HG03060 (cell line): Measurements from ENCODE around the gene SRGAP2C.
A peak's percentile ranks its signal among the peaks of the same experiment; 100 is the strongest.
"Not testable (repeated sequence)": the region's sequence is repeated elsewhere in the genome, so short reads cannot be mapped to it uniquely, and the experiment has no call there.

Source experiments
- ATAC-seq: cut with Tn5 transposase; IDR thresholded peaks from one replicate; pipeline ENCODE4 v1.9.1; 2021; ENCODE audit warnings: low read depth, moderate number of reproducible peaks; ENCODE audit not compliant: unreplicated experiment

The SRGAP2C gene

DNA sequence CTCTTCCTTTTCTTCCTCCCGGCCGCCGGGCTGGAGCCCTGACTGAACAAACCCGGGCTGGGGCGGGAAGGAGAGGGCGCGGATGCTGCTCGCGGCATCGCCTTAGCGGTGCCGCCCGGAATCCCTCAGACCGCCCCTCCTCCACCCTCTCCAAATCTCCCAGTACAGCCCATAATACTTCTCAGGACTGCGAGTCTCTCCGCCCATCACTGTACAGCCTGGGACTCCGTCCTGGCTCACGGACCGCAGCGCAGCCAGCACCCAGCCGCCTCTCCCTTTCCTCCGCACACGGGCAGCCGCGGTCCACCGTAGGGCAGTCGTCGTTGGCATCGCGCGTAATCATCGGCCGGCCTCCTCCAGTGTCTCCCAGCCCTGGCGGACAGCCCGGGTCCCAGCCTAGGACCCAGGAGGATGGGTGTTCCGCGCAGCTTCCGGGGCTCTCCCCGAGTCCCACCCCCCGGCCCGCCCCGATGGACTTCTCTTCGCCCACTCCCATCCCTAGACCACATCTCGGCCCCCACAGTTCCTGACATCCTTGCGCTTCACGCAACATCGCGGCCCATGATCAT, 449 bp downstream of the SRGAP2C start:
- not testable (repeated sequence) for ATAC-seq

DNA sequence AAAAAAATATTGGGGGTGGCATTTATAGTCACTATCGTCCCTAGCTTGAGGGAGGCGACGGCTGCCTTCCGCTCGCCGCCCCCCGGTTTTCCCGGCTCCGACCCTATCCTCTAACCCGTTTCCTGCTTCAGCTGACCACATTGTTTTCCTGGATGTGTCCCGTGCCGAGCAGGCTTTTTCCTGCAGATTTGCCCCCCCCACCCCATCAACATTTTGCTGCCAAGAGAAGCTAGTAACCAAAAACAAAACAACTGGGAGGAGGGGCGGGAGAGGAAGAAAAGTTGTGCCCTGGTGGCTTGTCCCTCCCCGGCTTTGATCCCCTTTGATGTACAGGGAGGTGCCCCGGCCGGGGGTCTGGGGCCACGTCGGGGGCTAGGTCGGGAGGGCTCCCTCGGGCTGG, 1.4 kb downstream of the SRGAP2C start:
- ATAC-seq = not testable (repeated sequence)

DNA sequence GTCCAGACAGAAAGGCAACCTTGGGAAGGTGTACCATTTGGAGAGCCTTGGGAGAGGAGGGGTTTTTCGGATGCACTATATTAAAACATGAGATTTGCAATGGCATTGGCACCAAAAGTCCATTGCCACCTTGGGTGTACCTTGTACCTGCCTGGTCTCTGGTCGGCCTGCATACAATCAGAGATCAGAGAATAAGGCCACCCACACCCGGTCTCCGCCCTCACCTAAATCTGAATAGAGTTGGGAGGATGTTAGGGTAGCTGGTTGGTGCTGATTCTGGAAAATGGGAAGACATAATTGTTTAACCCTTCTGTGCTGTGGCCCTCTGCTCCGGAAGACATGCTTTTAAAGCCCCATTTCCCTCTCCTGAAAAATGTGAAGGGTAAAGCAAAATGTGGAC, 3.1 kb downstream of the SRGAP2C start:
- not testable (repeated sequence) for ATAC-seq

DNA sequence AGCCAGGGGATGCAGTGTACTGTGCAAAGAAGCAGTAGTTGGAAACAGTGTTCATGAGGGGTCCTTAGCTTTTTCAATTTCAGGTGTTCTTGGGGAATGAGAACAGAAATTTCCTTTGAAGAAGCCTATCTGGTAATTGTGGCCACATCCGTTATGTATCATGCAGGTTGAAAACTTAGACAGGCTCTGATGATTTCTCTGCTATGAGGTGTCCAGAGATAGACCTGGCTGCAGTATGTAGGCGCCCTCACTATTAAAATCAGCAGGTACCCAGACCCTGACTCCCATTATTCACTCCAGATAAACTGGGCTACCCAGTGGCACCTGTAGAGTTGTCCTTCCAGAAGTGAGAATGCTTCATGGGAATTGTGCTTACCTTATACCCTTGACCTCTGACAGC, 7.7 kb downstream of the SRGAP2C start:
- ATAC-seq = not testable (repeated sequence)

DNA sequence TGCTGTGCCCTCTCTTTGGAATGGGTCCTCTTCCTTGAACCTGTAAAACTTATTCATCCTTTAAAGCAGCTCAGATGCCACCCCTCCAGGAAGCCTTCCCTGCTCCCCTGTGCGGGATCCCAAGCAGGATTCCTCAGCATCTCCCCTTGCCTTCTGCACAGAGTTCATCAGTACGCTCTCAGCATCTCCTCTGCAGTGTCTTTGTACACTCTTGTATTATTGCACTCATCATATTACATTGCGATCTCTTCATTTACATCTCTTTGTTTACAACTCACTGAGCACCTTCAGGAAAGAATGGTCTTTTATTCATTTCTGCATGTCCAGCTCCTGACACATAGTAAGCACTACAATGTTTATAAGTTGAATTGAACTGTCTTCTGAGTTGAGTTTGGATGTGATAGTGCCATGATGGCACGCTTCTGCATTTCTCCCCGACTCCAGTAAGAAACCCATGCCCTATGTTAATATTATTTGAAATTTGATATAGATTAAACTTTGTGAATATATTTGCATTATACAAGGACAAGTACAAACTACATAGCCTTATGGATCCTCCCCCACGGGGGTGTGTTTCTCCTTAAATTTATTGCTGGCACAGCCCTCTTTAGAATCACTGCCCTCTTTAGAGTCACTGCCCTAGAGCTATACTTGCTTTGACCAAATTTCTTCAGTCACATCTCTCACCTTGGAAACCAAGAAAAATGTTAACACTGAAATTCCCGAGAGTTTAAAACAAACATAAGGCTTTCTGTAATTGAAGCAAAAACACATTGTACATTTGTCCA, 12.5 kb downstream of the SRGAP2C start:
- not testable (repeated sequence) for ATAC-seq

DNA sequence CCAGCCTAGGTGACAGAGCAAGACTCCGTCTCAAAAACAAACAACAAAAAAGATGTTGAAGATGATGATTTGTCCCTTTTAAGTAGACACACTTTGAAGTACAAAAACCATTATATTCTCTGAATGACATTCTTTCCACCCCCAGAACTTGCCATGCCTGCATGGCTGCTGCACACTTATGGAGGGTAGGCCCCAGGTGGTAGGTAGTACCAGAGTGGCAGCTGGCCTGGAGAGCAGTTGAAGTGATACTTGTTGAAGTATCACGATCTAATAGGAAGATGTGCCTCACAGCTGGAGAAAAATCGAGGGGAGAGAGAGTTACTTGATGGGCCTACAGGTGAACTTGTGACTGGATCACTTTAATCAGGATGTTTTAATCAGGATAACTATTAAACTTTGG, 15.0 kb downstream of the SRGAP2C start:
- ATAC-seq = not testable (repeated sequence)

DNA sequence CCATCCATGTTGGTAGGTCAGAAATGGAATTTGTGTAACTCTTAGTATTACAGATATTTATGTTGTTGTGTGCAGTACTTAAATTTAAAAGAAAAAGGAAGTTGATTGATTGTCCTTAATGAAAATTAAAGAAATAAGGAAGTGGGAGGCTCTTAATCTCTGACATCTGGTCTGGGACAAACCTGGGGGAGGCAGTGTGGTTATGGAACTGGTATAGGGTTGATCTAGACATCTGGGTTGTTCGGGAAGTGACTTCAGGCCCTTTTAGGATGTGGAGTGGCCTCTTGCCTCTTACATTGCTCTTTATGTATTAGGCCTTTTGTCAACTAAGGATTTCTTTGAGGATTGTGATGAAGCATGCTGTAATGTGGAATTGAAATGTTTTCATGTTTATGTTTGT, 15.5 kb downstream of the SRGAP2C start:
- not testable (repeated sequence) for ATAC-seq

DNA sequence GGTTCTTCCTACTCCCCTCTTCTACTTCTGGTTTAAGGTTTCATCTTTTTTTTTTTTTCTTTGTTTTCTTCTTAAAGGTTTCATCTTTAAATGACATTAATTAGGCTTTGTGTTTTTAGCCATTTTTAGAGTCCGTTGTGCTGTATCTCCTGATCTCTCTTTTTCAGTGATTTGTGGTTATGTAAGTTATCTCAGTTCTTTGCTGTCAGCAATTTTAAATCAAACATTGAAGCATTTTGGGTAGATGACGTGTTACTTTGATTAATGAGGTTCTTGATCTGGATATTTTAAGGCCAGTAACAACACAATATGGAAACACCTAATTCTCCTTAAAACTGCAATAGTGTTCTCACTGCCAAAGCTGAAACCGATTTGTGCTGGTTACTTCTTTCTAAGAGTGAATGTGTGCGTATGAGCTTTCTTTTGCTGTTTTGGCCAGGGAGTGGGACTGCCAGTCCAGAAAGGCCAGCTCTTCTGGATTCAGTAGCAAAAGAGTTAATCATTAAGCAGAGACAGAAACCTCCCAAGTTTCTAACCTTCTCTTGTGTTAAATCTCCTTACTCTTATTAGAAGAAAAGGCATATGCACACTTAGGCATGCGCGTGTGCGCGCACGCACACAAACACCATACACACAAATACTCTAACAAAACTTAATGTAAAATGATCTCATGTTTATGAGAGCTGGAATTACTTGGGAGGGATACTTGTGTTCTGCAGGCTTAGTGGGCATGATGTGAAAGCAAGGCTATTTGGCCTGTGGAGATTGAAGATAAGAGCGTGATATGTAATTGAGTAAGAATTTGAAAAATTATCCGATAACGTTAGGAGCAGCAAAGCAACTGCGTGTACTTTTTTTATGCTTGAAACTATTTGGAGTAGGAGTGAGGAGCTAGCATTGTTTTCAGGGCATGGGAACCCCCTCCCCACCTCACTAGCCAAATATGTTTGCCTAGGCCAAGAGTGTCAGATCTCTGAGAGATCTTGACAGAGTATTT, 16.5 kb downstream of the SRGAP2C start:
- not testable (repeated sequence) for ATAC-seq

DNA sequence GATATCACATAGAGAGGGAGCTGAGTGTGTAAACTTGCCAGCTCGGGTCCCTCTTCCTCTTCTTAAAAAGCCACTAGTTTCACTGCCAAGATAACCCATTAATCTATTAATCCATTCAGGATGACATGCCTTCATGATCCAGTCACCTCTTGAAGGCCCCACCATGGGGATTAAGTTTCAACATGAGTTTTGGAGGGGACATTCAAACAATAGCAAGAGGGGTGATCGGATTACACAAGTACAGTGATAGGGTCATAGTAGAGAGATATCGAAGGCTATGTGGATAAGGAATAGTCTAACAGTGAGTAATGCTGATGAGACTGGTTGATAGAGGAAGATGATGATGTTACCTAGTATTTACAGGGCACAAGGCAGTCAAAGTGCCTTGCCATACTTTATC, 18.2 kb downstream of the SRGAP2C start:
- ATAC-seq = not testable (repeated sequence)

DNA sequence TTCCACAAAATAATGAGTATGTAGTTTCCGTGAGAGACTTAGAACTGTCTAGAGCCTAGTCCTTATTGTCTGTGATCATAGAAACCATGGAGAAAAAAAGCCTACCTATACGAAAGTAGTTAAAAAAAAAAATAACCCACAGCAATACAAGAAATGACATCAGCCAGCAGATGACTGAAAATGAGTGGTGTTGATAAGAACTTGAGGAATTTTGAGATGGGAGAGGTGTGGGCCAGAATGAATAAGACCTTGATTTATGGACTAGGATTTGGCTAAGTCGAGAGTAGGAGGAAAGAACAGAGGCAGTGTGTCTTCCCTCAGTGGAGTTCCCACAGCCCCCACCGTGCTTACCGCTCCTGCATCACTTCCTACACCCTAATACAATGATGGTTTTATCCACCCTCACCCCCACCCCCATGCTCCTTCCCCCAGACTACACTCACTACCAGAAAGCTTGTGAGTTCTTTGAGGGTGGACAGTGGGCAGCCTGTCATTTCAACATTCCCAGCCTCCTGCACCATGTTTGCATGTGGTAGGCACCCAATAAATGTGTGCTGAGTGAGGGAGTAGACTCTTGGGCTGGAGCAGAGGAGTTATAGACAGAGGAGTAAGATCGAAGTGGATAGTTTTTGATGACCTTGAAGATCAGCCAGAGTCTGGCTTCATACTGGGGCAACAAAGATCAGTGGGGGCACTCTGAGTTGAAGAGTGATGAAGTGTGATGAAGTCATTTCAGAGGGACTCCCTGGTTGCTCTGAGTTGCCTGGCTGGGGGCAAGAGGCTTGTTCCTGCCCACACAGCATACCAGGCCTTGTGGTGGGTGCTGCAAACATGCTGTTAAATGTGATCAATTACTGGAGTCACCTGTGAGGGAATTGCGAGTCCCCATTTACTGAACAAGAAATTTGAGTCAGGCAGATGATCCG, 21.3 kb downstream of the SRGAP2C start:
- not testable (repeated sequence) for ATAC-seq

DNA sequence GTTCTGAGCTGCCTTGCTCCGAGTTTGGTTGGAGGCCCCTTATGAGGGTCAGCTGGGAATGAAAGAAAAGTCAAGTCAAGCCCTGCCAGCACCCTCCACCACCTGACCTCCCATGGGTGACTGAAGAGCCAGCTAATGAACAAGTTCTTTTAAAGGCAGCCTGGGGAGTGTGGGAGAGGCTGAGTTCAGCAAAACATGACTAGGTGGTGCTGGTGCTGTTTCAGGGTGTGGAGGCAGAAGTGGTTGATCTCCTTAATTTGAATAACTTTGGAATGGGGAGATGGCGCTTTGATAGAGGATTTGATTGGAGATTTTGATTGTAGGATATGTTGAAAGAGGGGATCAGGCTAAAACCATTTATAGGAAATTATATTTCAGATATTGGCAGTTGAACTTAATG, 22.6 kb downstream of the SRGAP2C start:
- ATAC-seq = not testable (repeated sequence)

DNA sequence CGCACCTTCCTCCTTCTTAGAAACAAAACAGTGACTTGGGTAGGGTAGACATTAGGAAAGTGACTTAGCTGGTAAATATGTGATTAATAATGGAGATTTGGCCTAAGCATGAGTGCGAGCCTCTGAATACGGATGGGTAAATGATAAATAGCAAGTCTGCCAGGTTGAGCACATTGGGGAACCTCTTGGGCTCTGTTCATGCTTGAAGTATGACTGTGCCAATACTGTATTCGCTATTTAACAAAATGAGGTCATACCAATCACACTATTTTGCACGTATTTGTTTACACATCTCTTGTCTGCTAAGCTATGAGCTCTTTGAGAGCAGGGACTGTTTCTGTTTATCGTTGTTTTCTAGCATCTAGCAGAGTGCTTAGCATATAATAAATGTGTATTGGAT, 23.6 kb downstream of the SRGAP2C start:
- not testable (repeated sequence) for ATAC-seq

DNA sequence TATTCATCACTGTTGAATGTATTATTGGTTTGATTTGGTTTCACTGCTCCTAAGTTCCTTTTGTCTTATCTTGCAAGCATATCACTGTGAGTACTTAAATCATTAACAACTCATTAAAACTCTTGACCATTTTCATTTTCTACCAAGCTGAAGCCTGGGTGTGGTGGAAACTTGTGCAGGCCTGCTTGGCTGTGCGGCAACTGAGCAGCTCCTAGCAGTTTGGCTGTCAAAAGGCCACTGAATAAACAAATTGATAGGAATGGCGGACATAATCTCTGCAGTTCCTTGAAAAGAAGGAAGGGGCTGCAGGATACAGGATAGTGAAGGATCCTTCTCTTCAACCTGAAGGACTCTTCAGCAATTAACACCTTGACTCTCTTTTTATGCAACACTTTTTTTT, 26.0 kb downstream of the SRGAP2C start:
- not testable (repeated sequence) for ATAC-seq

DNA sequence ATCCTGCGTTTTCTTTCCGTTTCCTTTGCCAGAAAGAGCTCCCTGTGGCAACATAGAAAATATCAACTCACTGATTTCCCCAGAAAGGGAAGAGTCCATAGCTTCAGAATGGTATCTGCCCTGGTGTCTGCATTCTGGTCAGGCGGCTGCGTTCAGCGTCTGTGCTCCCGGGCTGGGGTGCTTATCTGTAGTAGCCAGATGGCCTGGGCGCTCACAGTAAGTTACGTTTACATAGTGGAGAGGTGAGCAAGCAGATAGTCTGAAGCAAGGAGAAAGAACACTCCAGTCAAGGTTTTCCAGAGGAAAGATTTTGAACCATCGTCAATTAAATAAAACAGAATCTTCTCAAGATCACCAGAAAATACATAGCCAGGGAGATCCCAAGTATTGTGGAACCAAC, 28.7 kb downstream of the SRGAP2C start:
- not testable (repeated sequence) for ATAC-seq

DNA sequence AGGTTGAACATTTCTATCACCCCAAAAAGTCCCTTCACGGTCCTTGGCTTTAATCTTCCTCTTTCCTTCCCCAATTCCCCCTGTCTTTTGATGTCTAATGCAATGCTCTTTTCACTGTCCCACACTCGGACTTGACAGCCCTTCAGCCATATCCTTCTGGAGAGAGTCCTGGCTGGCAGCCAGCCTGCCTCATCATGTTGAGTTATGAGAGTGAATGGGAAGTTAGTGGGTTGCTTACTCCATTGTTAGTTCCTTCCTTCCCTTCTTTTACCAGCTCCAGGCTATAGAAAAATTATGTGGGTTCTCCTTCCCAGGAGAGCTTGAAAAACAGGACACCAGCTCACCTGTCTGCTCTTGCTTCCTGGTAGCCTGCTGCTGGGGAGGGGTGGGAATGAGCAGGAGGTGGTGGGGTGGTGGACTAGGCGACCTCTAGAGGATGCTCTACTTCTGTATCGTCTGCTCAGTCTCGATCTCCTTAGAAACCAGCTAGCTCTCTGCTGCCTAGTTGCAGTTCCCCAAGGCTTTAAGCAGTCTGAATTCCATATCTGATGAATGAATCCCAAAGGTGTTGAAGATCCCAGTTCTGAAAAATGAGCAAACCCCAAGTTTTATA, 29.9 kb downstream of the SRGAP2C start:
- ATAC-seq = not testable (repeated sequence)

DNA sequence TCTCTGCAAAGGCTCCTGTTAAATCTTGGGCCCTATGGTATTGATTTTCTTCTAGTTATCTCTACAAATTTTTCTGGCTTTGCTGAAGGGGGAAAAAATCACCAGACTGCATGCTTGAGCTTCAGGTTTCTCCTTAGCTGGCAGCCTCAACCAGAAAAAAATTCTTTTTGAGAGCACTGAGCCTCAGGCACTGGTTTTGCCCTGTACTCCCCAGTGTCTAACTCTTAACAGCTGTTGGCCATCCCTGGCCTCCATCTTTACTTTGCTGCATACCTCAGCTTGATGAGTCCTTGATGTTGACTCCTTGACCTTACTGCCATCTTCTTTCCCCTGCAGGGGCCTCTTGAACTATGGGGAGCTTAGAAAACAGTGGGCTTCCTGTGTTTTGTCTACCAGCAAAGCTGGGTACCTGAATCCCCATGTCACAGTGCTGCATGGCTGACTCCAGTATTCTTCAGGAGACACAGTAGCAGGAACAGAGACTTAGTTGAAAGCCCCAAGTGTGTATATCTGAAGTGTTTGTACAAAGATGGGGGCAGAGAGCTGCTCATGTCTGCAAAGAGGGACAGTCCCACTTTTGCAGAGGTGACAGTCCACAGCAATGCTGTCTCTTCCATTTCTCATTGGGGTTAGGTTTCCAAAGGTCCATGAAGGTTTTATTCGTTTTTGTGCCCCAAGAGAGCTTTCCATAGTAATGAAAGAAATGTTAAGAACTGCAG, 31.1 kb downstream of the SRGAP2C start:
- ATAC-seq = not testable (repeated sequence)

DNA sequence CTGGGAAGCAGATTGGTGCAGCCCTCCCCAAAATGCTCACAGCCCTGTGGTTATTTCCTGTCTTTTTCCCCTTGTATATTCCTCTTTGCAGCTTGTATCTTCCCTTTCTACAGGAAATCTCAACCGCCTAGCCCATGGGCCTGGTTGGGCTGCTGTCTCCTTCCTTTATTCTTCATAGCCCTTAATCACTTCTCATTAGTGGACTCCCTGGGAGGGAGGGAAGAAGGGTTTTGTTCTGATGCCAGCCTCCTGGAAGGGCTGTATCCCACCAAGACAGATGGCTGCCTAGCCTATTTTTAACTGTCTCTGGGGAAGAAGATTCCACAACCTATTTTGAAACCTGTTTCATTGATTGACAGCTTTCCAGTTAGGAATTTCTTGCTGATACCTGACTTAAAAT, 31.9 kb downstream of the SRGAP2C start:
- ATAC-seq = not testable (repeated sequence)

DNA sequence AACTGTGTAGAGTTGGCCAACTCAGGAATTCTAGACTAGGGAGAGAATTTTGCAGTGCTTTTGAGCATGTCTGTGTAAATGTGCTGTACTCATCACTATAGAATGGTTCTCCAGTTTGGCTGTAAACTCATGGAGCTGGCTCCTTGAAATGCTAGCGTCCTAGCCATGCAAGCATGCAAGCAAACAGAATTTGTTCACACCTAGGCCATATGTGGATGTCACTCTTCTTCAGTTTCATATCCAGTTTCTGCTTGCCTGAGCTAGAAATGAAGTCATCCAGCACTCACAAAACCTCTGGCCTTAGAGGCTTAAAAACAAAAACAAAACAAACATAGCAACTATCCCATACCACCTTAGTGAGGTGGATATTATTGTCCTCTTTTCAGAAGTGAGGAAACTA, 37.0 kb downstream of the SRGAP2C start:
- not testable (repeated sequence) for ATAC-seq

DNA sequence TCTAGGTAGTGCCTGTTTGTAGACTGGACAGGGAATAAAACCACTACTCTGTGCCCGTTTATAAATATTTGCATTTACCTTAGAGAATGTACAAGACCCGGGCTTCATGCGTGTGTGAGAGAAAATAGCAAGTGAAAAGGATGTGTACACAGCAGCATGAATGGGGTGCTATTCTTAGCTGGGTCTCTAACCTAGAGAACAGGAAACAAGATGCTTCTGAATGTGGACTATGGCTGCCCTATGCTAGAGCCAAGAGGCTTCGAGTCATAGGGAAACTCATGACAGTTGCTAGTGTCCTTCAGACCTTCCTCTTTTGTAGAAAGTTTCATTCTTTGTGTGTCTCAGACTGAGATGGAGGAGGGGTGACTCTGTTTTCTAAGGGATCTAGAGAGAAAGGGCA, 39.9 kb downstream of the SRGAP2C start:
- peak; percentile 99 for ATAC-seq
